ENCODE data around the gene LRRIQ1.

Gene LRRIQ1

DNA sequence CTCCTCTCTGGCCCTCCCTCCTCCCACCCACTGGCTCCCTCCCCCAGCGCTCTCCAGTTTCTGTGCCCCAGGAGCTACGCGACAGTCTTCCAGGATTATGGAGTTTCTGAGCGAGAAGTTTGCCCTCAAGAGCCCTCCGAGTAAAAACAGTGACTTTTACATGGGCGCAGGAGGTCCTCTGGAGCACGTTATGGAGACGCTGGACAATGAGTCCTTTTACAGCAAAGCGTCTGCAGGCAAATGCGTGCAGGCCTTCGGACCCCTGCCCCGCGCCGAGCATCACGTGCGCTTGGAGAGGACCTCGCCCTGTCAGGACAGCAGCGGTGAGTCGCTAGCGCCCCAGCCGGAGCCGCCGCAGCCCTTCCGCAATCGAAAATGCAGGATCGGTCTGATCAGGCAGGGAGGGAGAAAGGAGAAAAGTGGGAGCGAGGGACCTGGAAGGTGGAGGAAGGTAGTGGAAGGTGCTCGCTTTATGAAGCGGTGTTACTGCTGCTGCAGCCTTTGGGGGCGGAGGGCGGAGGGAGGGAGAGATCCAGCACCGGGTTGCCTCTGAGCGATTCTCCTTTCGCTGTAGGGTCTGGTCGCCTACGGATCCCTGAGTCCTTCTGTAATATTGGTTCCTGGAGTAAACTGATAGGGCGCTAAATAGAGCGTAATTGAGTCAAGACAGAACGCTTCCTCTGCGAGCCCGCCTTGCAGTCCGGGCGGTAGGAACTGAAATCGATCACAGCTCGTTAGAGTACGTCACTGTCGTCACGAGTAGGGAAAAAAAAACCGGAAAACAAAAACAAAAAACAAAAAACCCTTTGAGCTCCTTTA lies 244.2 kb downstream of the LRRIQ1 start, which contains the start of gene ALX1:
Gene ALX1 (plus strand): TSS at position 56 of the 819 bp plus-strand sequence. CDS start 42 bp downstream, at position 98.
- no peak for DNase-seq (ENCODE audit: low spot score)

DNA sequence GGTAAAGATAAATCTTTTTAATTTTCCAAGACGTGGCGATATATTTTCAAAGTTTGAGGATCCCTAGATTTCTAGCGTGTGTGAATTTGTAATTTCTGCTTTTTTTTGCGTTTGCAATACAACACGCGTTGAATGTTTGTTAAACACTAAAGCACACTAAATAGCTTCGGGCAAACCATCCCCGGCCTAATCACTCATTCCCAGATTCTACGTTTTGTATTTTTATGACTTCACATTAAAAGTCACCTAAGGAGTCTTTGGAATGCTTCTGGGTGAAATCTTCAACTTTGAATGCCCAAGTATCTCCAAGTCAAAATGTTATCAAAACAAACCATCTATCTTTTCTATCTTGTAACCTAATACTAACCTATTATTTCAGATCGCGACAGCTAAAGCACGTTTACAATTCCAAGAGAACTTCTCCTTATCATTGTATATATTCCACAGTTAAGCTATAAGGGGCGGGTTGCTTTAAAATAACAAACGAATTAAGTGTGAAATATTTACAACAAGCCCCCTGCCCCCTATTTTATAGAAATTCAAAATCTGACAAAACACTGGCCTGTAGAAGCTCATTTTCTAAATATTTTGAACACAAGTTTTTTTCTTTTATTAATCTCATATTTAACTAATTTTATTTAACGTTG lies 245.0 kb downstream of the LRRIQ1 start:
- DNase-seq (ENCODE audit: low spot score): no peak

DNA sequence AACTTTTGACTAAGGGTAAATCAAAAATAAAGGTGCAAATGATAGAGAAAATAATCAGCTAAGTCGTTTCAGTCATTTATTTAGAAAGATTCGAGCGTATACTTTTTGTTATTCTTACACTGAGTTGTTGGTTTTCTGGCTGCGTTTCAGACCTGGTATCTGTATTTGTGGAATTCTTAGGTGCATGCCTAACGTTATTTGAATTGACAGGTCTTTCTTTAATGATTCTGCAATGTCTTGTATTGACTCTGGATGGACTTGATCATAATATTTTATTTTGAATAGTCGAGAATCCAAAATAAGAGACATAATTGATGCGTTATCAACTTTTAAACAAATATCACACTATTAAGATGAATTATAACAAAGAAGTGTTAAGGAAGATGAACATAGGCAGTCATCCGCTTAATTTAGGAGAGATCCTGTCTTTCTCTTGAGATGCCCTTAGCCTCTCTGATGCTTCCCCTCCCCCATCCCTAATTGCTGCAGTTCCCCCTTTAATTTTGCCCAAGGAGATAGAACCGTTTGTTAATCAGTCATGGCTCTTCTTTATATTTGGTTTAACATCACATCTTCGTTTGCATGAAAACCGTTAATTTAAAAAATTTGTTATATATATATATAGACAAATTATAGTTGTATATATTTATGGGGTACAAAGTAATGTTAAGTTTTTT lies 245.6 kb downstream of the LRRIQ1 start:
- DNase-seq (ENCODE audit: low spot score): no peak

- DNase-seq (ENCODE audit: low spot score): no peak
Measured at GRCh38 chr12:85283560-85283959, 247.4 kb downstream of the LRRIQ1 start.

Measured in hematopoietic multipotent progenitor cell treated with erythropoietin and hydrocortisone succinate and interleukin-3 and kit ligand, for 15 days (in vitro differentiated cells).